B cell (primary cell): ENCODE measurements around the gene CHST8.

Experiments used
- EZH2 ChIP-seq: IDR thresholded peaks from 2 replicates; pipeline ENCODE4 v1.6.1; 2012; ENCODE audit warnings: borderline replicate concordance, low read depth, mild to moderate bottlenecking, moderate library complexity, low read length; ENCODE audit not compliant: insufficient read depth, poor library complexity, severe bottlenecking
- TF ChIP-seq, protein P1 (sequence below): fragments of 200-600 bp; IDR thresholded peaks from one replicate; pipeline ENCODE4 v1.8.0; 2022; ENCODE audit warnings: antibody characterized with exemption, mild to moderate bottlenecking

- TF ChIP-seq, protein P1, sequence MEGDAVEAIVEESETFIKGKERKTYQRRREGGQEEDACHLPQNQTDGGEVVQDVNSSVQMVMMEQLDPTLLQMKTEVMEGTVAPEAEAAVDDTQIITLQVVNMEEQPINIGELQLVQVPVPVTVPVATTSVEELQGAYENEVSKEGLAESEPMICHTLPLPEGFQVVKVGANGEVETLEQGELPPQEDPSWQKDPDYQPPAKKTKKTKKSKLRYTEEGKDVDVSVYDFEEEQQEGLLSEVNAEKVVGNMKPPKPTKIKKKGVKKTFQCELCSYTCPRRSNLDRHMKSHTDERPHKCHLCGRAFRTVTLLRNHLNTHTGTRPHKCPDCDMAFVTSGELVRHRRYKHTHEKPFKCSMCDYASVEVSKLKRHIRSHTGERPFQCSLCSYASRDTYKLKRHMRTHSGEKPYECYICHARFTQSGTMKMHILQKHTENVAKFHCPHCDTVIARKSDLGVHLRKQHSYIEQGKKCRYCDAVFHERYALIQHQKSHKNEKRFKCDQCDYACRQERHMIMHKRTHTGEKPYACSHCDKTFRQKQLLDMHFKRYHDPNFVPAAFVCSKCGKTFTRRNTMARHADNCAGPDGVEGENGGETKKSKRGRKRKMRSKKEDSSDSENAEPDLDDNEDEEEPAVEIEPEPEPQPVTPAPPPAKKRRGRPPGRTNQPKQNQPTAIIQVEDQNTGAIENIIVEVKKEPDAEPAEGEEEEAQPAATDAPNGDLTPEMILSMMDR = no peak
- no peak for TF ChIP-seq EZH2
Measured at GRCh38 chr19:33756177-33756576, 134.4 kb downstream of the CHST8 start.
